GM12878 (cell line): ENCODE data around the gene MRPL36. TPM values are rescaled to one million over a fixed set of nuclear protein-coding genes. Genes with fewer than 3 reads are reported as not detected.

Experiments
- ATAC-seq: fragments of 200-7000 bp; cut with Tn5 transposase; 3 replicates; pipeline ENCODE4 v1.9.1; 2020; ENCODE audit warnings: mild to moderate bottlenecking, moderate library complexity
- BruUV-seq: library from RNA; stranded (reverse); fragments of 400-500 nt; replicated peaks from 2 replicates; lab custom pipeline; 2021; lab: Mats Ljungman, UMichigan
- CTCF ChIA-PET: fragments of 300-600 bp; sonication (Branson Sonifier 250); formaldehyde crosslinking; extraction: SDS; loops from one replicate; lab custom pipeline; 2021; ENCODE audit warnings: inconsistent platforms; lab: Yijun Ruan, JAX
- POLR2A ChIA-PET: fragments of 350-600 bp; formaldehyde crosslinking; extraction: SDS; loops from one replicate; lab custom pipeline; 2021; ENCODE audit warnings: inconsistent platforms; lab: Charles Lee
- RAD21 ChIA-PET: fragments of 300-600 bp; sonication (Branson Sonifier 250); formaldehyde crosslinking; loops from one replicate; lab custom pipeline; 2023; ENCODE audit warnings: antibody characterized with exemption; ENCODE audit not compliant: unreplicated experiment; lab: Charles Lee
- SMC1A ChIA-PET: fragments of 300-600 bp; sonication (Branson Sonifier 250); formaldehyde crosslinking; loops from one replicate; lab custom pipeline; 2023; ENCODE audit not compliant: unreplicated experiment, uncharacterized antibody; lab: Charles Lee
- DNase-seq: peaks from one replicate; pipeline ENCODE4 v3.0.0-alpha.2; 2011; ENCODE audit warnings: low read depth, low spot score
- FAIRE-seq: peaks from 3 replicates; lab custom pipeline; 2011; peaks lifted over from hg19 to GRCh38; lab: Jason Lieb, UNC
- H2AFZ ChIP-seq: 2 replicates; pipeline ENCODE4 v1.6.0; 2011; ENCODE audit warnings: low read depth, low read length, control low read depth; ENCODE audit not compliant: control insufficient read depth
- H3K27ac ChIP-seq: 2 replicates; pipeline ENCODE4 v1.5.1; 2011; ENCODE audit warnings: control low read depth; ENCODE audit not compliant: control insufficient read depth, insufficient read depth
- H3K27me3 ChIP-seq, 2 experiments: replicated peaks in 1 of 2; 2 replicates each; pipeline versions ENCODE4 v1.6.0 to v1.6.1; 2011; ENCODE audit warnings: low read length in 1 of 2; ENCODE audit not compliant: control insufficient read depth in 2 of 2, insufficient read depth in 2 of 2
- H3K36me3 ChIP-seq, 2 experiments: 2 replicates each; pipeline ENCODE4 v1.5.1; 2011; ENCODE audit warnings: low read length in 1 of 2; ENCODE audit not compliant: control insufficient read depth in 2 of 2, insufficient read depth in 2 of 2
- H3K4me1 ChIP-seq: 2 replicates; pipeline ENCODE4 v1.6.1; 2011; ENCODE audit warnings: mild to moderate bottlenecking, low read length, moderate library complexity, mixed read lengths; ENCODE audit not compliant: control insufficient read depth, insufficient read depth
- H3K4me2 ChIP-seq: 2 replicates; pipeline ENCODE4 v1.6.0; 2011; ENCODE audit warnings: control low read depth; ENCODE audit not compliant: control insufficient read depth, insufficient read depth
- H3K4me3 ChIP-seq: fragments of 200-600 bp; sonication (generic); 2 replicates; pipeline ENCODE4 v1.5.1; 2016
- H3K79me2 ChIP-seq: 2 replicates; pipeline ENCODE4 v1.6.0; 2011; ENCODE audit warnings: low read length; ENCODE audit not compliant: control insufficient read depth, insufficient read depth
- H3K9ac ChIP-seq: 2 replicates; pipeline ENCODE4 v1.8.0; 2011; ENCODE audit warnings: low read length, control low read depth, mixed read lengths; ENCODE audit not compliant: control insufficient read depth, insufficient read depth
- H3K9me3 ChIP-seq: replicated peaks from 3 replicates; pipeline ENCODE4 v1.5.1; 2011; ENCODE audit warnings: mild to moderate bottlenecking, low read length; ENCODE audit not compliant: control insufficient read depth, insufficient read depth
- H4K20me1 ChIP-seq: 2 replicates; pipeline ENCODE4 v1.6.0; 2011; ENCODE audit not compliant: control insufficient read depth, insufficient read depth
- ETV6 ChIP-seq, 2 experiments: fragments of 450-650 bp in 1 of 2; IDR thresholded peaks in 1 of 2; conservative IDR thresholded peaks in 1 of 2; 2 replicates each; pipeline ENCODE4 v1.6.1; 2014; ENCODE audit warnings: antibody characterized with exemption in 1 of 2, borderline replicate concordance in 1 of 2, low read depth in 1 of 2, mild to moderate bottlenecking in 1 of 2, moderate library complexity in 1 of 2
- FOXK2 ChIP-seq: fragments of 450-650 bp; IDR thresholded peaks from 2 replicates; pipeline ENCODE4 v1.6.1; 2017; ENCODE audit warnings: mild to moderate bottlenecking, moderate library complexity
- NFYA ChIP-seq: IDR thresholded peaks from 2 replicates; pipeline ENCODE4 v1.6.1; 2011; ENCODE audit warnings: low read depth, mild to moderate bottlenecking, low read length, improper control_type of control experiment, borderline replicate concordance
- POU2F2 ChIP-seq: IDR thresholded peaks from 3 replicates; pipeline ENCODE4 v1.6.1; 2011; ENCODE audit warnings: low read depth, mild to moderate bottlenecking, low read length, borderline replicate concordance
- SMAD1 ChIP-seq: fragments of 450-650 bp; IDR thresholded peaks from 2 replicates; pipeline ENCODE4 v1.6.1; 2018; ENCODE audit warnings: mild to moderate bottlenecking, low read depth; ENCODE audit not compliant: partially characterized antibody
- STAT1 ChIP-seq: fragments of 450-650 bp; conservative IDR thresholded peaks from 2 replicates; pipeline ENCODE4 v1.6.1; 2014; ENCODE audit warnings: antibody characterized with exemption, mild to moderate bottlenecking
- TCF3 ChIP-seq: IDR thresholded peaks from 2 replicates; pipeline ENCODE4 v1.6.1; 2012; ENCODE audit warnings: low read depth, mild to moderate bottlenecking, low read length, borderline replicate concordance; ENCODE audit not compliant: insufficient read depth
- ZNF207 ChIP-seq: fragments of 450-650 bp; IDR thresholded peaks from 2 replicates; pipeline ENCODE4 v1.6.1; 2014; ENCODE audit warnings: antibody characterized with exemption, mild to moderate bottlenecking, borderline replicate concordance
- WGBS: methylation state at CpG from one replicate; pipeline ENCODE4 v1.1.6; 2016; ENCODE audit warnings: low lambda C conversion rate; ENCODE audit not compliant: insufficient replicate concordance, insufficient coverage; ENCODE audit errors: missing lambda C conversion rate; 5-methylcytosine and 5-hydroxymethylcytosine counted together
- in situ Hi-C: fragments of 300-500 bp; cut with MboI; formaldehyde crosslinking; loops from 9 replicates; pipeline ENCODE4 v1.14.3; 2018; ENCODE audit warnings: mixed read lengths
- intact Hi-C: fragments of 100-400 bp; cut with micrococcal nuclease; formaldehyde crosslinking; loops from one replicate; pipeline ENCODE4 v1.14.2; 2022; ENCODE audit not compliant: unreplicated experiment
- polyA plus RNA-seq, 11 experiments: library from polyadenylated mRNA; depleted of rRNA in 4 of 11; unstranded in 6 of 11; stranded (reverse) in 5 of 11; fragments of >200 nt; fragmentation: Nextera tagmentation in 4 of 11; fragmentation: Illumina TruSeq in 1 of 11; extraction: Ambion mirVana in 4 of 11; extraction: Trizol in 1 of 11; gene quantifications; 1 replicate in 1 of 11; 2 replicates in 10 of 11; pipeline versions ENCODE4 v1.2.1 to v1.2.3, GENCODE V29; 2011 to 2016; ENCODE audit warnings: inconsistent platforms in 2 of 11, missing spikeins in 2 of 11, low read depth in 1 of 11
- total RNA-seq, 4 experiments: library from RNA; depleted of rRNA in 3 of 4; stranded (reverse); fragments of >200 nt in 3 of 4; fragmentation: Illumina TruSeq in 1 of 4; extraction: Trizol in 1 of 4; gene quantifications; 2 replicates each; pipeline versions ENCODE4 v1.2.1 to v1.2.3, GENCODE V29; 2013 to 2021
- TF ChIP-seq, protein P1 (sequence below): fragments of 450-650 bp; IDR thresholded peaks from 2 replicates; pipeline ENCODE4 v1.6.1; 2018; ENCODE audit warnings: borderline replicate concordance, mild to moderate bottlenecking; ENCODE audit not compliant: partially characterized antibody
- TF ChIP-seq, protein P2 (sequence below): IDR thresholded peaks from 2 replicates; pipeline ENCODE4 v1.6.1; 2012; ENCODE audit warnings: low read depth, low read length, improper control_type of control experiment
- TF ChIP-seq, protein P3 (sequence below): fragments of 450-650 bp; IDR thresholded peaks from 2 replicates; pipeline ENCODE4 v1.6.1; 2017; ENCODE audit warnings: mild to moderate bottlenecking, low read depth, inconsistent platforms; ENCODE audit not compliant: poor library complexity, severe bottlenecking
- TF ChIP-seq, protein P4 (sequence below): IDR thresholded peaks from 2 replicates; pipeline ENCODE4 v1.6.1; 2012; ENCODE audit warnings: low read depth, low read length, improper control_type of control experiment
- TF ChIP-seq, protein P5 (sequence below): IDR thresholded peaks from 2 replicates; pipeline ENCODE4 v1.6.1; 2011; ENCODE audit warnings: borderline replicate concordance, low read depth, mild to moderate bottlenecking, moderate library complexity, mixed read lengths, low read length; ENCODE audit not compliant: insufficient read depth; ENCODE audit errors: extremely low read length

Gene MRPL36
- total and polyA plus RNA-seq, 10 of the 15 experiments (the other 5 are each of a cell fraction or from before 2014, with no cell fraction given) = 89.2 to 559 (median 152) TPM

DNA sequence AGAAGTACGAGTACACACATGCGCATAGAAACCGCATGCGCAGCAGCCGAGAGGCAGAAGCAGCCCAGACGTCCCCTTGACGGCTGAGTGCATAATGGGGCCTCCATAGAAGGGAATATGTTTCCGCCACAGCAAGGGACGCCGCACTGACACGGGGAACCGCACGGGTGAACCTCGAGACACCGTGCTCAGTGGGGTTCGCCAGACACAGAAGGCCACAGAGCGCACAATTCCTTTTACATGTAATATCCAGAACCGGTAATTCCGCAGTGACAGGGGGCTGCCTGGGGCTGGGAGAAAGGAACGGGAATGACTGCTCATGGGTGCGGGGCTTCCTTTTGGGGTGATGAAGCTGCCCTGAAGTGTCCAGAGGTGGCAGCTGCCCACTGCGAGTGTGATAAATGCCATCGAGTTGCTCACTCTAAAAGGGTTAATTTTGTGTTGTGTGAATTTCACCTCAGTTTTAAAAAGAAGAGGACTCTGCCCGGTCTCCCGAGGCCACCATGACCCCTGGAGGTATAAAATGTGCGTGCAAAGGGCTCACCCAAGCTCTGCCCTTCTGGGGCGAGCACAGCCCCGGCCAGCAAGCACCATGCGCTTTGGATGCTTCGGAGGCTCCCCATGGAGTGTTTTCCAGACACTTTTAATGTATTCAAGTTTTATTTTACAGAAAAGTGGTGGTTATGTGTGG, 29.7 kb downstream of the MRPL36 start (continued):
- no peak for TF ChIP-seq TCF3
- no peak for TF ChIP-seq STAT1
- no peak for TF ChIP-seq FOXK2
- TF ChIP-seq ZNF207 = no peak
- TF ChIP-seq, all 136 proteins: peak for 0

DNA sequence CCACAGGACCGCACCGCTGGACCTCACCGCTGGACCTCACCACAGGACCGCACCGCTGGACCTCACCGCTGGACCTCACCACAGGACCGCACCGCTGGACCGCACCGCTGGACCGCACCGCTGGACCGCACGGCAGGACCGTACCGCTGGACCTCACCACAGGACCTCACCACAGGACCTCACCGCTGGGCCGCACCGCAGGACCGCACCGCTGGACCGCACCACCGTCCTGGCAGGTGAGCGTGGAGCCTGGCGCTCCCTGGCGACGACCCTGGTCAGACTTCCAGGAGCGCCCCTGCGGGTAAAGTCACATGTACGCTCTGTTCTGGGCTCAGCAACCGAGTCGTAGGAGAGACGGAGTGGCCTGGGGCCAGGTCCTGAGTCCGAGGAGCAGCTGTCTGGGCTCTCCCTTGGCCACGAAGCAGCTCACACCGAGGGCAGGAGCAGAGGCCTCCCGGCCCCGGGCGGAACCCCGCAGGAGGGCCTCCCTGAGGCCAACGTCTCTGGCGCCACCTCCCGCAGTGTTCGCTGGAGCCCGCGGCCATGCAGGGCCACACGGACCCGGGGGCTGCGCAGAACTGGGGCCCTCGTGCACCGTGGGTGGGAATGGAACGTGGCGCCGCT, 30.5 kb downstream of the MRPL36 start:
- Histone ChIP-seq H3K79me2 (no peaks in the 10 kb centered on the region), H4K20me1 (no peaks in the 10 kb centered on the region), H2AFZ (no peak overlapping the region), H3K4me2 (no peak overlapping the region), H3K4me3 (no peak overlapping the region), H3K9ac (no peak overlapping the region), H3K4me1 (no peaks in the 10 kb centered on the region; the same call in 1 of the 2 replicates), H3K36me3 (no peaks in the 10 kb centered on the region), H3K27ac (no peak overlapping the region), H3K27me3 (peaks cover 0 to 3% of the 10 kb centered on the region in 2 experiments; a peak in 2 of 4 replicates), H3K9me3 (no peaks in the 10 kb centered on the region; the same call in 2 of the 3 replicates)
- SMC1A ChIA-PET = no interaction called here
- 84% methylated on average over 46 of the region's 54 CpGs for WGBS
- intact Hi-C loops = no loop called here
- RAD21 ChIA-PET = no interaction called here
- CTCF ChIA-PET = no interaction called here
- DNase-seq (no peak), ATAC-seq (no peak), FAIRE-seq (no peak)
- in situ Hi-C loops = no loop called here
- POLR2A ChIA-PET = no interaction called here
- no TSS peak for BruUV-seq
- TF ChIP-seq ETV6 (conservative IDR thresholded peaks at IDR 0.05 in 1 of 2, IDR thresholded peaks at IDR 0.05 in 1 of 2; ENCODE audit: borderline replicate concordance in 1 of 2, low read depth in 1 of 2) (no peak), NFYA (no peak), SMAD1 (no peak), POU2F2 (no peak)
- TF ChIP-seq, protein P1, sequence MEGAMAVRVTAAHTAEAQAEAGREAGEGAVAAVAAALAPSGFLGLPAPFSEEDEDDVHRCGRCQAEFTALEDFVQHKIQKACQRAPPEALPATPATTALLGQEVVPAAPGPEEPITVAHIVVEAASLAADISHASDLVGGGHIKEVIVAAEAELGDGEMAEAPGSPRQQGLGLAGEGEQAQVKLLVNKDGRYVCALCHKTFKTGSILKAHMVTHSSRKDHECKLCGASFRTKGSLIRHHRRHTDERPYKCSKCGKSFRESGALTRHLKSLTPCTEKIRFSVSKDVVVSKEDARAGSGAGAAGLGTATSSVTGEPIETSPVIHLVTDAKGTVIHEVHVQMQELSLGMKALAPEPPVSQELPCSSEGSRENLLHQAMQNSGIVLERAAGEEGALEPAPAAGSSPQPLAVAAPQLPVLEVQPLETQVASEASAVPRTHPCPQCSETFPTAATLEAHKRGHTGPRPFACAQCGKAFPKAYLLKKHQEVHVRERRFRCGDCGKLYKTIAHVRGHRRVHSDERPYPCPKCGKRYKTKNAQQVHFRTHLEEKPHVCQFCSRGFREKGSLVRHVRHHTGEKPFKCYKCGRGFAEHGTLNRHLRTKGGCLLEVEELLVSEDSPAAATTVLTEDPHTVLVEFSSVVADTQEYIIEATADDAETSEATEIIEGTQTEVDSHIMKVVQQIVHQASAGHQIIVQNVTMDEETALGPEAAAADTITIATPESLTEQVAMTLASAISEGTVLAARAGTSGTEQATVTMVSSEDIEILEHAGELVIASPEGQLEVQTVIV = no peak
- TF ChIP-seq, protein P2, sequence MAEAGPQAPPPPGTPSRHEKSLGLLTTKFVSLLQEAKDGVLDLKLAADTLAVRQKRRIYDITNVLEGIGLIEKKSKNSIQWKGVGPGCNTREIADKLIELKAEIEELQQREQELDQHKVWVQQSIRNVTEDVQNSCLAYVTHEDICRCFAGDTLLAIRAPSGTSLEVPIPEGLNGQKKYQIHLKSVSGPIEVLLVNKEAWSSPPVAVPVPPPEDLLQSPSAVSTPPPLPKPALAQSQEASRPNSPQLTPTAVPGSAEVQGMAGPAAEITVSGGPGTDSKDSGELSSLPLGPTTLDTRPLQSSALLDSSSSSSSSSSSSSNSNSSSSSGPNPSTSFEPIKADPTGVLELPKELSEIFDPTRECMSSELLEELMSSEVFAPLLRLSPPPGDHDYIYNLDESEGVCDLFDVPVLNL = no peak
- TF ChIP-seq, protein P3, sequence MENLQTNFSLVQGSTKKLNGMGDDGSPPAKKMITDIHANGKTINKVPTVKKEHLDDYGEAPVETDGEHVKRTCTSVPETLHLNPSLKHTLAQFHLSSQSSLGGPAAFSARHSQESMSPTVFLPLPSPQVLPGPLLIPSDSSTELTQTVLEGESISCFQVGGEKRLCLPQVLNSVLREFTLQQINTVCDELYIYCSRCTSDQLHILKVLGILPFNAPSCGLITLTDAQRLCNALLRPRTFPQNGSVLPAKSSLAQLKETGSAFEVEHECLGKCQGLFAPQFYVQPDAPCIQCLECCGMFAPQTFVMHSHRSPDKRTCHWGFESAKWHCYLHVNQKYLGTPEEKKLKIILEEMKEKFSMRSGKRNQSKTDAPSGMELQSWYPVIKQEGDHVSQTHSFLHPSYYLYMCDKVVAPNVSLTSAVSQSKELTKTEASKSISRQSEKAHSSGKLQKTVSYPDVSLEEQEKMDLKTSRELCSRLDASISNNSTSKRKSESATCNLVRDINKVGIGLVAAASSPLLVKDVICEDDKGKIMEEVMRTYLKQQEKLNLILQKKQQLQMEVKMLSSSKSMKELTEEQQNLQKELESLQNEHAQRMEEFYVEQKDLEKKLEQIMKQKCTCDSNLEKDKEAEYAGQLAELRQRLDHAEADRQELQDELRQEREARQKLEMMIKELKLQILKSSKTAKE = no peak
- TF ChIP-seq, protein P4, sequence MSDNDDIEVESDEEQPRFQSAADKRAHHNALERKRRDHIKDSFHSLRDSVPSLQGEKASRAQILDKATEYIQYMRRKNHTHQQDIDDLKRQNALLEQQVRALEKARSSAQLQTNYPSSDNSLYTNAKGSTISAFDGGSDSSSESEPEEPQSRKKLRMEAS = no peak
- TF ChIP-seq, protein P5, sequence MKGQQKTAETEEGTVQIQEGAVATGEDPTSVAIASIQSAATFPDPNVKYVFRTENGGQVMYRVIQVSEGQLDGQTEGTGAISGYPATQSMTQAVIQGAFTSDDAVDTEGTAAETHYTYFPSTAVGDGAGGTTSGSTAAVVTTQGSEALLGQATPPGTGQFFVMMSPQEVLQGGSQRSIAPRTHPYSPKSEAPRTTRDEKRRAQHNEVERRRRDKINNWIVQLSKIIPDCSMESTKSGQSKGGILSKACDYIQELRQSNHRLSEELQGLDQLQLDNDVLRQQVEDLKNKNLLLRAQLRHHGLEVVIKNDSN = no peak
